GM10847 (cell line): ENCODE data around the gene KIF12.

Source experiments
- POLR2A ChIP-seq: IDR thresholded peaks from 2 replicates; pipeline ENCODE4 v1.6.1; 2011; ENCODE audit not compliant: insufficient read length; ENCODE audit errors: extremely low read depth

KIF12 gene

GRCh38 chr9:114051706-114052105 is 47.4 kb downstream of the KIF12 start:
- no peak for TF ChIP-seq POLR2A

DNA sequence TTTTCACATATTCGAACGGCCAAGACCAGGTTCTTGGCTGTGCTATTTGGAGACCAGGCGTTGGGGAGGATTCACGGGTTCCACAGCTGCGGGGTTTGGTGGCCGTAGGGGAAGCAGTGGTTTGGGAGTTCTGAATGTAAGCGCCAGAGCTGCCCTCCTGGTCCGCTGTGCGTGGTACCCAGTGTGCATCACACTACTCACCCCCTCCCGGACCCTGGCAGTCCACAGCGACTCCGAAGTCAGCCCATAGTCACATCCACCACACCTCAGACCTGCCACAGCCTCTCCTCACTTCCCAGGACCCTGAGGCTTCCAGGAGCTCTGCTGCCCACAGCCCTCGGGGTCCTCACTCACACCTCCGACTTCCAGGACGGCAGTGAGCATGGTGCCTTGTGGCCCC is 47.8 kb downstream of the KIF12 start:
- no peak for TF ChIP-seq POLR2A

DNA sequence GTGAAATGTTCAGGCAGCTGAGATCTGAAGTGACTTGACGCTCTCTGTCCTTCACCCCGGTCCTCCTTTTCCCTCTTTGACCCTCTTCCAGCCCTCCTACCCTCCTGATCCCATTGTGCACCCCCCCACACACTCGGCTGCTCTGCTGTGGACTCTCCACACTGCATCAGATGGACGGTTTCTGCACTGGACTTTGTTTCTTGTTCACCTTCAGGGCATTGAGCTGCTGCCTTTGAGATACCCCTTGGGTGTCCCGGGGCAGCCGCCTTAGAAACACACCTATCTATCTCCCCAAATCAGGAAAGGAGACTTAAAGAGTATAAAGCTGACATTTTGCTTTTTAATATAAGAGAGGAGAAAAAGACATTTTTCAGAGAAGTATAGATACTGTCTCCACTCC is 48.4 kb downstream of the KIF12 start:
- no peak for TF ChIP-seq POLR2A

DNA sequence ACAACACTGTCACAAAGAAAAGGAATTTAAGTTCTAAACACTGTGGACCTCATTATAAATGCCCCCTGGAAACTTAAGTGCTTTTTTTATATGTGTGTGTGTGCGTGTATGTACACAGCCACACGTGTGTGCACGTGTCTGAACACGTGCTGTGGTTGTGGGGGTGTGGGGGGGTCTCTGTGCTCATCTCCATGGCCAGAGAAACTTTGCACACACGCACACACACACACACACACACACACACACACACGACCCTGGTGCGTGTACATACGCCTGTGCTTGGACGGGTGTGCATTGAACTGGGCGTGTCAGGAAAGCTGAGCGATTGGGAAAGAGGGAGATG is 48.9 kb downstream of the KIF12 start:
- no peak for TF ChIP-seq POLR2A

GRCh38 chr9:114049441-114050225 is 49.5 kb downstream of the KIF12 start:
- TF ChIP-seq POLR2A, result no peak

- no peak for TF ChIP-seq POLR2A
Observed at GRCh38 chr9:114048533-114049415, 50.3 kb downstream of the KIF12 start.

GRCh38 chr9:114047717-114048116 is 51.4 kb downstream of the KIF12 start:
- TF ChIP-seq POLR2A, result no peak

- TF ChIP-seq POLR2A, result no peak
Observed at GRCh38 chr9:114046875-114047274, 52.2 kb downstream of the KIF12 start.

- no peak for TF ChIP-seq POLR2A
Observed at GRCh38 chr9:114046237-114046755, 52.8 kb downstream of the KIF12 start.
